LNCAP (cell line): Measurements from ENCODE around the gene PIKFYVE.

Experiments
- CTCF ChIP-seq: fragments of 450-650 bp; IDR thresholded peaks from 2 replicates; pipeline ENCODE4 v1.5.1; 2017; ENCODE audit warnings: mild to moderate bottlenecking

The PIKFYVE gene

GRCh38 chr2:208350610-208351009 is 84.6 kb downstream of the PIKFYVE start:
- no peak for TF ChIP-seq CTCF

GRCh38 chr2:208352644-208353567 is 86.9 kb downstream of the PIKFYVE start:
- no peak for TF ChIP-seq CTCF

- TF ChIP-seq CTCF, result no peak
Observed at GRCh38 chr2:208354964-208355381, 88.9 kb downstream of the PIKFYVE start.

- TF ChIP-seq CTCF, result no peak
Observed at GRCh38 chr2:208356846-208357574, 91.0 kb downstream of the PIKFYVE start.

- no peak for TF ChIP-seq CTCF
Observed at GRCh38 chr2:208358758-208359631, 92.9 kb downstream of the PIKFYVE start.

- TF ChIP-seq CTCF, result no peak
Observed at GRCh38 chr2:208359632-208359986, 93.6 kb downstream of the PIKFYVE start.
